Panc1 (cell line): ENCODE measurements around the gene DYRK1A. TPM values are rescaled to one million over a fixed set of nuclear protein-coding genes. Genes with fewer than 3 reads are reported as not detected.
"Not testable (repeated sequence)": the region's sequence is repeated elsewhere in the genome, so short reads cannot be mapped to it uniquely, and the experiment has no call there.

ENCODE experiments used
- ATAC-seq: fragments of 200-7000 bp; cut with Tn5 transposase; 2 replicates; pipeline ENCODE4 v1.9.1; 2020; ENCODE audit warnings: mild to moderate bottlenecking, moderate library complexity
- BruUV-seq: library from RNA; stranded (reverse); fragments of 400-500 nt; replicated peaks from 2 replicates; lab custom pipeline; 2021; lab: Mats Ljungman, UMichigan
- CTCF ChIA-PET: fragments of 300-600 bp; sonication (Branson Sonifier 250); formaldehyde crosslinking; loops from one replicate; lab custom pipeline; 2022; ENCODE audit warnings: antibody characterized with exemption; lab: Charles Lee
- POLR2A ChIA-PET: fragments of 300-600 bp; sonication (Branson Sonifier 250); formaldehyde crosslinking; loops from one replicate; lab custom pipeline; 2022; ENCODE audit warnings: antibody characterized with exemption; lab: Charles Lee
- DNase-seq: peaks from one replicate; pipeline ENCODE4 v3.0.0-alpha.2; 2010; ENCODE audit warnings: low read depth, low spot score
- H3K27ac ChIP-seq: 2 replicates; pipeline ENCODE4 v1.5.1; 2011; ENCODE audit warnings: mild to moderate bottlenecking, low read length, inconsistent platforms
- H3K27me3 ChIP-seq: fragments of 200-500 bp; sonication (Bioruptor generic); 2 replicates; pipeline ENCODE4 v1.6.0; 2014; ENCODE audit warnings: low read length, inconsistent platforms; ENCODE audit not compliant: control insufficient read depth, insufficient read depth
- H3K36me3 ChIP-seq: fragments of 200-500 bp; sonication (Bioruptor generic); 2 replicates; pipeline ENCODE4 v1.5.1; 2014; ENCODE audit warnings: inconsistent platforms, mild to moderate bottlenecking, low read length, moderate library complexity; ENCODE audit not compliant: control insufficient read depth, insufficient read depth
- H3K4me1 ChIP-seq: 2 replicates; pipeline ENCODE4 v1.5.1; 2011; ENCODE audit warnings: inconsistent platforms, mild to moderate bottlenecking, low read length, moderate library complexity; ENCODE audit not compliant: control insufficient read depth, insufficient read depth
- H3K4me3 ChIP-seq, 2 experiments: 2 replicates each; pipeline ENCODE4 v1.5.1; 2011 to 2012; ENCODE audit warnings: low read depth in 2 of 2, low read length in 2 of 2, mild to moderate bottlenecking in 2 of 2, inconsistent platforms in 1 of 2, moderate library complexity in 1 of 2
- H3K9me3 ChIP-seq: fragments of 200-500 bp; sonication (Bioruptor generic); 2 replicates; pipeline ENCODE4 v1.5.1; 2014; ENCODE audit warnings: low read depth, mild to moderate bottlenecking, inconsistent platforms, low read length, moderate library complexity; ENCODE audit not compliant: control insufficient read depth, insufficient read depth
- POLR2AphosphoS5 ChIP-seq: IDR thresholded peaks from 2 replicates; pipeline ENCODE4 v1.6.1; 2012; ENCODE audit warnings: mild to moderate bottlenecking, low read depth, low read length, moderate library complexity
- REST ChIP-seq, 2 experiments: IDR thresholded peaks; 2 replicates each; pipeline ENCODE4 v1.6.1; 2011 to 2012; ENCODE audit warnings: low read depth in 2 of 2, control low read depth in 1 of 2, low read length in 1 of 2, mild to moderate bottlenecking in 1 of 2, moderate library complexity in 1 of 2; ENCODE audit not compliant: insufficient read depth in 1 of 2
- SIN3A ChIP-seq: IDR thresholded peaks from 2 replicates; pipeline ENCODE4 v1.6.1; 2012; ENCODE audit warnings: low read depth, mild to moderate bottlenecking, low read length, moderate library complexity, borderline replicate concordance; ENCODE audit not compliant: insufficient read depth
- TCF7L2 ChIP-seq: IDR thresholded peaks from 2 replicates; pipeline ENCODE4 v1.6.1; 2011; ENCODE audit warnings: mild to moderate bottlenecking, low read depth, low read length, inconsistent platforms
- in situ Hi-C: cut with HindIII; loops from 2 replicates; pipeline ENCODE4 v1.10.0; 2016; ENCODE audit warnings: low sequenced_read_pairs, low pct_unique_long_range_greater_than_20kb
- intact Hi-C: fragments of 100-400 bp; cut with micrococcal nuclease; formaldehyde crosslinking; loops from one replicate; pipeline ENCODE4 v1.10.0; 2022; ENCODE audit not compliant: unreplicated experiment
- total RNA-seq: library from RNA; stranded (reverse); gene quantifications from one replicate; pipeline ENCODE4 v1.2.1, GENCODE V29; 2021; ENCODE audit not compliant: unreplicated experiment
- TF ChIP-seq, protein P1 (sequence below): fragments of 450-650 bp; IDR thresholded peaks from 2 replicates; pipeline ENCODE4 v1.5.1; 2017; ENCODE audit warnings: mild to moderate bottlenecking

Gene DYRK1A
- total RNA-seq, 1 experiment from 2014 or later, result 36.1 TPM

GRCh38 chr21:37548521-37548981 lies 182.0 kb downstream of the DYRK1A start:
- BruUV-seq, result no TSS peak
- ChIA-PET CTCF (no interaction called here), POLR2A (no interaction called here)
- no peaks in the 10 kb centered on the region for H3K9me3 ChIP-seq
- H3K4me1 ChIP-seq, result peaks cover 39% of the 10 kb centered on the region
- ATAC-seq, result no peak
- in situ Hi-C loops (no loop called here), intact Hi-C loops (no loop called here)
- H3K36me3 ChIP-seq, result no peaks in the 10 kb centered on the region
- DNase-seq, result no peak
- no peak overlapping the region for H3K4me3 ChIP-seq
- H3K27ac ChIP-seq, result no peak overlapping the region
- H3K27me3 ChIP-seq, result no peaks in the 10 kb centered on the region
- TF ChIP-seq POLR2AphosphoS5 (no peak), SIN3A (no peak), REST (IDR thresholded peaks at IDR 0.05; ENCODE audit: insufficient read depth in 1 of 2, low read depth in 2 of 2, low read length in 1 of 2) (no peak), TCF7L2 (no peak)
- TF ChIP-seq, protein P1, sequence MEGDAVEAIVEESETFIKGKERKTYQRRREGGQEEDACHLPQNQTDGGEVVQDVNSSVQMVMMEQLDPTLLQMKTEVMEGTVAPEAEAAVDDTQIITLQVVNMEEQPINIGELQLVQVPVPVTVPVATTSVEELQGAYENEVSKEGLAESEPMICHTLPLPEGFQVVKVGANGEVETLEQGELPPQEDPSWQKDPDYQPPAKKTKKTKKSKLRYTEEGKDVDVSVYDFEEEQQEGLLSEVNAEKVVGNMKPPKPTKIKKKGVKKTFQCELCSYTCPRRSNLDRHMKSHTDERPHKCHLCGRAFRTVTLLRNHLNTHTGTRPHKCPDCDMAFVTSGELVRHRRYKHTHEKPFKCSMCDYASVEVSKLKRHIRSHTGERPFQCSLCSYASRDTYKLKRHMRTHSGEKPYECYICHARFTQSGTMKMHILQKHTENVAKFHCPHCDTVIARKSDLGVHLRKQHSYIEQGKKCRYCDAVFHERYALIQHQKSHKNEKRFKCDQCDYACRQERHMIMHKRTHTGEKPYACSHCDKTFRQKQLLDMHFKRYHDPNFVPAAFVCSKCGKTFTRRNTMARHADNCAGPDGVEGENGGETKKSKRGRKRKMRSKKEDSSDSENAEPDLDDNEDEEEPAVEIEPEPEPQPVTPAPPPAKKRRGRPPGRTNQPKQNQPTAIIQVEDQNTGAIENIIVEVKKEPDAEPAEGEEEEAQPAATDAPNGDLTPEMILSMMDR, result no peak

DNA sequence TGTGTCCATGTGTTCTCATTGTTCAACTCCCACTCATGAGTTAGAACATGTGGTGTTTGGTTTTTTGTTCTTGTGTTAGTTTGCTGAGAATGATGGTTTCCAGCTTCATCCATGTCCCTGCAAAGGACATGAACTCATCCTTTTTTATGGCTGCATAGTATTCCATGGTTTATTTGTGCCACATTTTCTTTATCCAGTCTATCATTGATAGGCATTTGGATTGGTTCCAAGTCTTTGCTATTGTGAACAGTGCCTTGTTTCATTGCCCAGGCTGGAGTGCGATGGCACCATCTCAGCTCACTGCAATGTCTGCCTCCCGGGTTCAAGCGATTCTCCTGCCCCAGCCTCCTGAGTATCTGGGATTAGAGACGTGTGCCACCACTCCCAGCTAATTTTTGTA lies 183.2 kb downstream of the DYRK1A start:
- H3K4me3 ChIP-seq, H3K36me3 ChIP-seq, intact Hi-C loops, BruUV-seq, H3K9me3 ChIP-seq, in situ Hi-C loops, DNase-seq, ATAC-seq, H3K27me3 ChIP-seq, H3K27ac ChIP-seq, CTCF ChIA-PET, POLR2A ChIA-PET: not testable (repeated sequence)
- peaks cover 39% of the 10 kb centered on the region for H3K4me1 ChIP-seq

DNA sequence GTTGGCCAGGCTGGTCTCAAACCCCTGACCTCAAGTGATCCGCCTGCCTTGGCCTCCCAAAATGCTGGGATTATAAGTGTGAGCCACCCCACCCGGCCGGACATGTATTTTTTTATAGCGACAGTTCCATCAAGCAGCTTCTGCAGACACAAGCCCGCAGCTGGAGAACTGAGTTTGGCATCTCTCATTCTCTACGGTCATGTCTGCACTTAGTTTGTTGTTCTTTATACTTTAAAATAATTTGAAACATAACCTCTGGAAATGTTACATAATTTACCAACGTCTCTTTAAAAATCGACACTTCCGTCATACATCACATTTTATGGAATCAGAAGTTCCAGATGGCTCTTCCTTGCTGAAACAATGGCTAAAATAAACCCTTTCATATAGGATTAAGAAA lies 183.6 kb downstream of the DYRK1A start:
- Histone ChIP-seq H3K4me1 (peaks cover 39% of the 10 kb centered on the region), H3K4me3 (no peak overlapping the region), H3K9me3 (no peaks in the 10 kb centered on the region), H3K27ac (no peak overlapping the region; the same call in 1 of the 2 replicates), H3K27me3 (no peaks in the 10 kb centered on the region), H3K36me3 (no peaks in the 10 kb centered on the region)
- ChIA-PET CTCF (interaction anchor here (0.6 to 1.7 kb wide), 3 partner anchors 10 to 358 kb away, joined by 4 to 5 read pairs (median 5); no protein-coding TSS in a partner anchor), POLR2A (interaction anchor here (0.5 to 0.9 kb wide), 2 partner anchors 14 to 31 kb away, joined by 5 to 12 read pairs; no protein-coding TSS in a partner anchor)
- in situ Hi-C loops (no loop called here), intact Hi-C loops (no loop called here)
- no TSS peak for BruUV-seq
- ATAC-seq (no peak), DNase-seq (no peak)
- TF ChIP-seq SIN3A (no peak), TCF7L2 (no peak), REST (IDR thresholded peaks at IDR 0.05; ENCODE audit: insufficient read depth in 1 of 2, low read depth in 2 of 2, low read length in 1 of 2) (no peak), POLR2AphosphoS5 (no peak)
- TF ChIP-seq, protein P1, result no peak
